HepG2 (cell line): ENCODE measurements around the gene RBM12. TPM values are rescaled to one million over a fixed set of nuclear protein-coding genes. Genes with fewer than 3 reads are reported as not detected.
A peak's percentile ranks its signal among the peaks of the same experiment; 100 is the strongest.

Experiments
- ATAC-seq: fragments of 200-7000 bp; cut with Tn5 transposase; 3 replicates; pipeline ENCODE4 v1.9.1; 2020; ENCODE audit warnings: mild to moderate bottlenecking, moderate library complexity
- BruUV-seq: library from RNA; stranded (reverse); fragments of 400-500 nt; replicated peaks from 2 replicates; lab custom pipeline; 2021; lab: Mats Ljungman, UMichigan
- CTCF ChIA-PET: fragments of 300-600 bp; formaldehyde crosslinking; extraction: SDS; loops from one replicate; lab custom pipeline; 2021; ENCODE audit warnings: low total read pairs, inconsistent platforms, low intra/inter-chr PET ratio; lab: Yijun Ruan, JAX
- POLR2A ChIA-PET: fragments of 350-600 bp; sonication (Branson Sonifier 250); formaldehyde crosslinking; loops from one replicate; lab custom pipeline; 2020; ENCODE audit warnings: antibody characterized with exemption, inconsistent platforms; lab: Yijun Ruan, JAX
- DNase-seq: peaks from one replicate; pipeline ENCODE4 v3.0.0-alpha.2; 2015; ENCODE audit warnings: low spot score
- FAIRE-seq: peaks from 3 replicates; lab custom pipeline; 2011; peaks lifted over from hg19 to GRCh38; lab: Jason Lieb, UNC
- H2AFZ ChIP-seq: one replicate; pipeline ENCODE4 v1.6.1; 2011; ENCODE audit warnings: low read length, inconsistent platforms
- H3K27ac ChIP-seq: fragments of 300-600 bp; 3 replicates; pipeline ENCODE4 v1.8.0; 2011; ENCODE audit warnings: mixed run types, mild to moderate bottlenecking, mixed read lengths, low read length, inconsistent platforms; ENCODE audit not compliant: insufficient read depth; ENCODE audit errors: extremely low read length
- H3K27me3 ChIP-seq, 2 experiments: fragments of 200-600 bp in 1 of 2; 2 replicates in 1 of 2; 3 replicates in 1 of 2; pipeline versions ENCODE4 v1.6.0 to v1.8.0; 2011; ENCODE audit warnings: low read length in 2 of 2, mild to moderate bottlenecking in 2 of 2, moderate library complexity in 2 of 2, inconsistent platforms in 1 of 2; ENCODE audit not compliant: insufficient read depth in 2 of 2, control insufficient read depth in 1 of 2
- H3K36me3 ChIP-seq, 2 experiments: fragments of 200-600 bp in 1 of 2; replicated peaks in 1 of 2; 2 replicates in 1 of 2; 3 replicates in 1 of 2; pipeline versions ENCODE4 v1.5.1 to v1.8.0; 2011; ENCODE audit warnings: low read length in 2 of 2, inconsistent platforms in 1 of 2; ENCODE audit not compliant: insufficient read depth in 2 of 2, control insufficient read depth in 1 of 2
- H3K4me1 ChIP-seq: 2 replicates; pipeline ENCODE4 v1.5.1; 2012; ENCODE audit warnings: low read length, inconsistent platforms; ENCODE audit not compliant: insufficient read depth
- H3K4me2 ChIP-seq: 2 replicates; pipeline ENCODE4 v1.6.0; 2011; ENCODE audit warnings: low read depth, low read length, inconsistent platforms
- H3K4me3 ChIP-seq, 3 experiments: fragments of 200-600 bp in 1 of 3; sonication (generic), shearing (Covaris generic) in 1 of 3; replicated peaks in 1 of 3; 2 replicates each; pipeline ENCODE4 v1.5.1; 2011 to 2016; ENCODE audit warnings: low read length in 3 of 3, inconsistent platforms in 2 of 3, low read depth in 2 of 3, mild to moderate bottlenecking in 2 of 3, control low read depth in 1 of 3, mixed read lengths in 1 of 3; ENCODE audit not compliant: insufficient read depth in 1 of 3
- H3K79me2 ChIP-seq: one replicate; pipeline ENCODE4 v1.6.1; 2011; ENCODE audit warnings: low read length, inconsistent platforms; ENCODE audit not compliant: insufficient read depth
- H3K9ac ChIP-seq: 2 replicates; pipeline ENCODE4 v1.6.0; 2011; ENCODE audit warnings: mild to moderate bottlenecking, low read depth, low read length, inconsistent platforms; ENCODE audit not compliant: insufficient read depth
- H3K9me3 ChIP-seq: 2 replicates; pipeline ENCODE4 v1.5.1; 2012; ENCODE audit warnings: mild to moderate bottlenecking, low read length
- H4K20me1 ChIP-seq: 2 replicates; pipeline ENCODE4 v1.6.0; 2011; ENCODE audit warnings: inconsistent platforms, mild to moderate bottlenecking, low read length, moderate library complexity; ENCODE audit not compliant: insufficient read depth
- CBX5 ChIP-seq: sonication (generic); formaldehyde crosslinking; IDR thresholded peaks from 2 replicates; pipeline ENCODE4 v1.4.0; 2020; ENCODE audit warnings: missing genetic modification reagents, borderline replicate concordance
- ELK4 ChIP-seq: sonication (generic); formaldehyde crosslinking; IDR thresholded peaks from 2 replicates; pipeline ENCODE4 v1.9.0; 2021; ENCODE audit warnings: missing genetic modification reagents, borderline replicate concordance
- IRX3 ChIP-seq: sonication (generic); formaldehyde crosslinking; IDR thresholded peaks from 2 replicates; pipeline ENCODE4 v1.8.1; 2023; ENCODE audit warnings: mild to moderate bottlenecking, low read depth, missing genetic modification reagents, borderline replicate concordance
- MNT ChIP-seq: fragments of 450-650 bp; IDR thresholded peaks from 2 replicates; pipeline ENCODE4 v1.6.1; 2016
- MXD4 ChIP-seq: IDR thresholded peaks from 2 replicates; pipeline ENCODE4 v1.6.1; 2016; ENCODE audit warnings: mild to moderate bottlenecking, missing biosample characterization, missing genetic modification reagents
- NFRKB ChIP-seq: fragments of 450-650 bp; IDR thresholded peaks from 2 replicates; pipeline ENCODE4 v1.6.1; 2017
- PBX3 ChIP-seq: sonication (generic); formaldehyde crosslinking; IDR thresholded peaks from 2 replicates; pipeline ENCODE4 v1.8.1; 2023; ENCODE audit warnings: missing genetic modification reagents, inconsistent platforms, borderline replicate concordance
- PCBP1 ChIP-seq: fragments of 200-400 bp; formaldehyde crosslinking; IDR thresholded peaks from 2 replicates; pipeline ENCODE4 v1.6.1; 2017; ENCODE audit warnings: mild to moderate bottlenecking, low read depth, low read length, borderline replicate concordance
- PHF8 ChIP-seq: sonication (generic); formaldehyde crosslinking; IDR thresholded peaks from 2 replicates; pipeline ENCODE4 v1.5.0; 2020; ENCODE audit warnings: missing genetic modification reagents
- SMAD3 ChIP-seq: sonication (generic); formaldehyde crosslinking; IDR thresholded peaks from 2 replicates; pipeline ENCODE4 v1.4.0; 2020; ENCODE audit warnings: missing genetic modification reagents
- TBP ChIP-seq: sonication (generic); formaldehyde crosslinking; IDR thresholded peaks from 2 replicates; pipeline ENCODE4 v1.5.0; 2020; ENCODE audit warnings: missing genetic modification reagents
- TP53 ChIP-seq: sonication (generic); formaldehyde crosslinking; conservative IDR thresholded peaks from 2 replicates; pipeline ENCODE4 v1.4.0; 2020; ENCODE audit warnings: missing genetic modification reagents
- ZNF232 ChIP-seq: sonication (generic); formaldehyde crosslinking; IDR thresholded peaks from 2 replicates; pipeline ENCODE4 v1.4.0; 2020; ENCODE audit warnings: missing genetic modification reagents, borderline replicate concordance
- ZNF256 ChIP-seq: sonication (generic); formaldehyde crosslinking; conservative IDR thresholded peaks from 2 replicates; pipeline ENCODE4 v1.4.0; 2020; ENCODE audit warnings: missing genetic modification reagents
- ZNF292 ChIP-seq: sonication (generic); formaldehyde crosslinking; IDR thresholded peaks from 2 replicates; pipeline ENCODE4 v1.8.1; 2022; ENCODE audit warnings: mild to moderate bottlenecking, low read depth, missing genetic modification reagents, borderline replicate concordance
- ZNF431 ChIP-seq: sonication (generic); formaldehyde crosslinking; IDR thresholded peaks from 2 replicates; pipeline ENCODE4 v1.9.0; 2022; ENCODE audit warnings: missing genetic modification reagents, low read depth, mild to moderate bottlenecking, borderline replicate concordance
- ZNF747 ChIP-seq: sonication (generic); formaldehyde crosslinking; IDR thresholded peaks from 2 replicates; pipeline ENCODE4 v1.8.1; 2023; ENCODE audit warnings: missing genetic modification reagents, mild to moderate bottlenecking, borderline replicate concordance
- WGBS: methylation state at CpG from one replicate; pipeline ENCODE4 v1.1.6; 2017; ENCODE audit warnings: low lambda C conversion rate; 5-methylcytosine and 5-hydroxymethylcytosine counted together
- in situ Hi-C: cut with HindIII; loops from 2 replicates; pipeline ENCODE4 v1.10.0; 2017; ENCODE audit warnings: low pct_unique_long_range_greater_than_20kb; ENCODE audit not compliant: extremely low pct_ligation_motif_present
- intact Hi-C: fragments of 100-400 bp; cut with micrococcal nuclease; formaldehyde crosslinking; loops from one replicate; pipeline ENCODE4 v1.10.0; 2022; ENCODE audit not compliant: unreplicated experiment
- polyA plus RNA-seq, 8 experiments: library from polyadenylated mRNA; depleted of rRNA in 3 of 8; stranded (reverse) in 7 of 8; unstranded in 1 of 8; fragments of >200 nt; fragmentation: Illumina TruSeq in 4 of 8; extraction: Trizol in 4 of 8; gene quantifications; 2 replicates each; pipeline versions ENCODE4 v1.2.1 to v1.2.3, GENCODE V29; 2011 to 2016; ENCODE audit warnings: low read depth in 4 of 8, missing spikeins in 1 of 8, mixed read lengths in 1 of 8; ENCODE audit not compliant: insufficient read depth in 1 of 8
- total RNA-seq, 5 experiments: library from RNA; depleted of rRNA; stranded (reverse); fragments of >200 nt; fragmentation: Illumina TruSeq; extraction: Trizol; gene quantifications; 2 replicates each; pipeline ENCODE4 v1.2.3, GENCODE V29; 2016; ENCODE audit warnings: low read depth in 1 of 5

The RBM12 gene
- total and polyA plus RNA-seq, 2 of the 13 experiments (the other 11 are each of a cell fraction or from before 2014, with no cell fraction given): 97.9 to 104 TPM

DNA sequence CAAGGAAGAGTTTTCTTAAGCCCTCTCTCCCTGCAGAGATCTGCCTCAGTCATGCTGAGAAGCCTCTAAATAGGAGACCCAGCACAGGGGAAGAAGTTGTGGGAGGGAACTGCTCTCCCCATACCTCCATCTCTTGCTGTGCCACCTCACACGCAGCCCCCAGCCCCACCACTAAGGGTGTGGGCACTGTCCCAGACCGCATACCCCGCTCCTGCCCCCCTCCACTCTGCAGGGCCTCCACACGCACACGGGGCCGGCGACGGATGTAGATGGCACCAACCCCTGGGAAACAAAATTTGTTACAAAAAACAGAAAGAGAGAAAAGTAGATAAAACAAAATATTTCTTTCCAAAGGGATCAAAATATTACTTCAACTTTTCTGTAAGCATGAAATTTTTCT lies 10.2 kb upstream of the RBM12 start (continued):
- TF ChIP-seq ZNF292 (no peak), CBX5 (CRISPR knock-in tag) (no peak), SMAD3 (CRISPR knock-in tag) (no peak), TBP (CRISPR knock-in tag) (no peak), ZNF232 (CRISPR knock-in tag) (no peak), ZNF256 (CRISPR knock-in tag) (no peak), PCBP1 (no peak), PBX3 (CRISPR knock-in tag) (no peak), ELK4 (CRISPR knock-in tag) (no peak), ZNF747 (no peak), ZNF431 (no peak), PHF8 (CRISPR knock-in tag) (no peak)
- TF ChIP-seq, all 625 proteins: peak for 0

GRCh38 chr20:35673884-35674283 lies 9.2 kb upstream of the RBM12 start:
- Histone ChIP-seq H3K27ac (no peak overlapping the region), H3K9ac (no peak overlapping the region), H3K4me3 (no peak overlapping the region), H3K36me3 (peaks cover 21 to 49% of the 10 kb centered on the region in 2 experiments), H3K27me3 (no peaks in the 10 kb centered on the region), H3K4me1 (no peaks in the 10 kb centered on the region), H4K20me1 (no peaks in the 10 kb centered on the region), H3K4me2 (no peak overlapping the region), H3K79me2 (no peaks in the 10 kb centered on the region), H3K9me3 (no peaks in the 10 kb centered on the region), H2AFZ (no peak overlapping the region)
- intact Hi-C loops: no loop called here
- WGBS: 97% methylated on average over 4 of the region's 4 CpGs
- DNase-seq: no peak
- no peak for ATAC-seq
- ChIA-PET POLR2A (no interaction called here), CTCF (no interaction called here)
- in situ Hi-C loops: no loop called here
- no peak for FAIRE-seq
- no TSS peak for BruUV-seq
- TF ChIP-seq NFRKB: no peak
- no peak for TF ChIP-seq MXD4 (CRISPR knock-in tag)
- TF ChIP-seq TP53 (CRISPR knock-in tag): no peak
- peak; percentile 89 for TF ChIP-seq MNT
- no peak for TF ChIP-seq IRX3 (CRISPR knock-in tag)
- no peak for TF ChIP-seq TBP (CRISPR knock-in tag)
